NB4 (cell line): ENCODE measurements around the gene ABO.

Experiments used
- DNase-seq: peaks from one replicate; pipeline ENCODE4 v3.0.0; 2010; ENCODE audit warnings: low read depth
- H3K4me3 ChIP-seq: one replicate; pipeline ENCODE4 v1.5.1; 2011; ENCODE audit warnings: mild to moderate bottlenecking, low read depth, low read length, moderate library complexity
- CTCF ChIP-seq: IDR thresholded peaks from one replicate; pipeline ENCODE4 v1.5.1; 2012; ENCODE audit warnings: low read depth, low read length
- MAX ChIP-seq: IDR thresholded peaks from 2 replicates; pipeline ENCODE4 v1.6.1; 2011; ENCODE audit warnings: low read depth, low read length
- MYC ChIP-seq: IDR thresholded peaks from 2 replicates; pipeline ENCODE4 v1.6.1; 2011; ENCODE audit warnings: low read depth, low read length
- POLR2A ChIP-seq: IDR thresholded peaks from 2 replicates; pipeline ENCODE4 v1.6.1; 2011; ENCODE audit warnings: mild to moderate bottlenecking; ENCODE audit not compliant: insufficient read length; ENCODE audit errors: extremely low read depth

ABO gene

GRCh38 chr9:133280392-133280791 lies 5.4 kb upstream of the ABO start:
- no peak for TF ChIP-seq MAX
- no peak for TF ChIP-seq POLR2A
- no peak for TF ChIP-seq MYC
- TF ChIP-seq CTCF: no peak
- no peak overlapping the region for H3K4me3 ChIP-seq
- no peak for DNase-seq

- DNase-seq: no peak
- no peak overlapping the region for H3K4me3 ChIP-seq
- no peak for TF ChIP-seq MAX
- TF ChIP-seq POLR2A: no peak
- no peak for TF ChIP-seq MYC
- TF ChIP-seq CTCF: no peak
Observed at GRCh38 chr9:133278161-133279114, 3.4 kb upstream of the ABO start.

GRCh38 chr9:133277467-133277866 lies 2.5 kb upstream of the ABO start:
- no peak for TF ChIP-seq MYC
- TF ChIP-seq POLR2A: no peak
- TF ChIP-seq CTCF: no peak
- TF ChIP-seq MAX: no peak
- no peak overlapping the region for H3K4me3 ChIP-seq
- DNase-seq: no peak

- H3K4me3 ChIP-seq: no peak overlapping the region
- TF ChIP-seq MAX (no peak), CTCF (no peak), POLR2A (no peak), MYC (no peak)
- no peak for DNase-seq
Observed at GRCh38 chr9:133276923-133277322, 1.9 kb upstream of the ABO start.

GRCh38 chr9:133276001-133276884 lies 1.2 kb upstream of the ABO start:
- TF ChIP-seq MYC (no peak), MAX (no peak), CTCF (no peak), POLR2A (no peak)
- no peak for DNase-seq
- H3K4me3 ChIP-seq: no peak overlapping the region
